Activated naive CD4-positive, alpha-beta T cell treated with anti-CD3 and anti-CD28 coated beads for 36 hours (primary cell): ENCODE data around the gene RBM6. TPM values are rescaled to one million over a fixed set of nuclear protein-coding genes. Genes with fewer than 3 reads are reported as not detected.

Experiments
- CTCF ChIA-PET: fragments of 350-600 bp; sonication (Branson Sonifier 250); formaldehyde crosslinking; loops from one replicate; lab custom pipeline; 2021; ENCODE audit warnings: antibody characterized with exemption; lab: Charles Lee
- DNase-seq: peaks from one replicate; pipeline ENCODE4 v3.0.0-alpha.2; 2020
- H3K27ac Mint-ChIP-seq: one replicate; pipeline ENCODE4 v1.8.0; 2021; ENCODE audit warnings: mild to moderate bottlenecking, mixed read lengths
- H3K27me3 Mint-ChIP-seq: one replicate; pipeline ENCODE4 v1.8.0; 2021; ENCODE audit warnings: low read depth, mixed read lengths
- H3K36me3 Mint-ChIP-seq: one replicate; pipeline ENCODE4 v1.8.0; 2021; ENCODE audit warnings: low read depth, mixed read lengths
- H3K4me1 Mint-ChIP-seq: one replicate; pipeline ENCODE4 v1.8.0; 2021; ENCODE audit warnings: low read depth, mixed read lengths
- H3K4me3 Mint-ChIP-seq: one replicate; pipeline ENCODE4 v1.8.0; 2021; ENCODE audit warnings: mild to moderate bottlenecking, moderate library complexity, mixed read lengths
- H3K9me3 Mint-ChIP-seq: one replicate; pipeline ENCODE4 v1.8.0; 2021; ENCODE audit warnings: mixed read lengths
- intact Hi-C: fragments of 100-400 bp; cut with micrococcal nuclease; formaldehyde crosslinking; loops from one replicate; pipeline ENCODE4 v1.15.1; 2023
- total RNA-seq, 2 experiments: library from RNA; stranded (reverse); gene quantifications; one replicate each; pipeline ENCODE4 v1.2.3, GENCODE V29; 2021

The RBM6 gene
- total RNA-seq, 2 experiments from 2014 or later = 89.1 to 98.2 TPM

DNA sequence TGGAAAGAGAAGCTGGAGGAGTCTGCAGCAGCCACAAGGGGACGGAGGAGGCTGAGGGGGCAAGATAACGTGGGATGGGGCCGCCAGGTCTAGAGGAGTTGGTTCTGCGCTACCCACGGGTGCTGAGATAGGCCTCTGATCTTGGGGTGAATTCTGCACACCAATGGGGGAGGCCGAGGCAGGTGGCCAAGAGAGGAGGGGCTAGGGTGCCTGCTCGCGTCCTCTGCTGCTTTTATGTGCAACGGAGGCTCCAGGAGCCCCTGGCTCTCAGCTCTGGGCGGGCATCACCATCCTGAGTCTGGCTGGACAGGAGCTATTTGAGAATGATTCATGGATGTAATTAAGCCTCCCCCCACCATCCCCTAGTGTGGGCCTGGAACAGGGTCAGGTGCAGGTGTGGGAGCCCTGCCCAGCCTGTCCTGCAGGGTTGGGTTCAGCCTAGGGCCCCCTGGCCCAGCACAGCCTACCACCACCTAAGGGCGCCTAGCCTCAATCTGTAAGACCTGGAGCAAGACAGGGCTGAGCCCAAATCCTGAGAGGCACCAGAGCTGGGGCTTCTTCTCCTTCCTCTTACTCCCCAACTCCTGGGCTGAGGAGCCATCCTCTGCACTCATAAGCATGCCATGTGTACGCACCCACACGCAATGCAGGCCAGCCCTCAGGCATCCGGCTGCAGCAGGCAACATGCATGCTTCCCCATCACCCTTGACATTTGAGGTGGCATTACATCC lies 182.9 kb downstream of the RBM6 start:
- Mint-ChIP-seq H3K27me3 (no peaks in the 10 kb centered on the region), H3K36me3 (peaks cover 9% of the 10 kb centered on the region), H3K27ac (no peak overlapping the region), H3K9me3 (no peaks in the 10 kb centered on the region), H3K4me1 (no peaks in the 10 kb centered on the region), H3K4me3 (no peak overlapping the region)
- CTCF ChIA-PET = interaction anchor here (0.6 to 3.3 kb wide), 8 partner anchors 15 to 148 kb away, joined by 3 to 13 read pairs (median 4); partner anchors contain the start of gene GNAT1
- no peak for DNase-seq
- intact Hi-C loops = no loop called here

DNA sequence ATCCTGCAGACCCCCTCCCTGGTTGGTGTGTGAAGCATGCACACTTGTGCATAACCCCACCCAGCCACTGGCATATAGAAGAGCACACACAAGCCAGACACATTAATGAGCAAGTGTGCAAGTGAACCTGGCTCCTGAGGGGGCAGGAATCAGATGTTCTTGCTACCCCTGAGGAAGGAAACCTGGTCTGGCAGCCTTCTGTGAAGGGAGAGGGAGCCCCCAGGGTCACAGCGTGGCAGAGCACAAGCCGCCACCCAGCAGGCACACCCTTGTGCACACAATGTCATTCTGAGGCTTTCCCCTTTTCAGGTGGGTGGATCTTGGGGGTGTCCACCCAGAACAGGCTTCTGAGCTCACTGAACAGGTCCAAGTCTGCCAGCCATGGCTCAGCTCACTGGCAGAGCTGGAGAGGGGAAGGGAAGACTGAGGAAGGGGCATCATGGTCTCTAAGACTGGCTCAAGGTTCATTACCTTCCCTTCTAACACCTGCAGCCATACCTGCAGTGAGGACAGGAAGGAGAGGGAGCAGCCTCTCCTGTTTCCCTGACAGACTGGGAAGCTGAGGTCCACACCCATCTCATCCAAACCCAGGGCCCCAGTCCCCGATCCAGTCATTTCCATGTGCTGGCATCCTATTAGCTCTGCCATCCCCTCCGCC lies 183.6 kb downstream of the RBM6 start:
- H3K36me3 Mint-ChIP-seq = peaks cover 4% of the 10 kb centered on the region
- H3K4me3 Mint-ChIP-seq = no peak overlapping the region
- no peaks in the 10 kb centered on the region for H3K4me1 Mint-ChIP-seq
- intact Hi-C loops = no loop called here
- no peak overlapping the region for H3K27ac Mint-ChIP-seq
- no peak for DNase-seq
- no peaks in the 10 kb centered on the region for H3K27me3 Mint-ChIP-seq
- CTCF ChIA-PET = interaction anchor here (1.5 to 3.3 kb wide), 3 partner anchors 15 to 68 kb away, joined by 4 to 13 read pairs (median 10); partner anchors contain the start of gene GNAT1
- no peaks in the 10 kb centered on the region for H3K9me3 Mint-ChIP-seq

DNA sequence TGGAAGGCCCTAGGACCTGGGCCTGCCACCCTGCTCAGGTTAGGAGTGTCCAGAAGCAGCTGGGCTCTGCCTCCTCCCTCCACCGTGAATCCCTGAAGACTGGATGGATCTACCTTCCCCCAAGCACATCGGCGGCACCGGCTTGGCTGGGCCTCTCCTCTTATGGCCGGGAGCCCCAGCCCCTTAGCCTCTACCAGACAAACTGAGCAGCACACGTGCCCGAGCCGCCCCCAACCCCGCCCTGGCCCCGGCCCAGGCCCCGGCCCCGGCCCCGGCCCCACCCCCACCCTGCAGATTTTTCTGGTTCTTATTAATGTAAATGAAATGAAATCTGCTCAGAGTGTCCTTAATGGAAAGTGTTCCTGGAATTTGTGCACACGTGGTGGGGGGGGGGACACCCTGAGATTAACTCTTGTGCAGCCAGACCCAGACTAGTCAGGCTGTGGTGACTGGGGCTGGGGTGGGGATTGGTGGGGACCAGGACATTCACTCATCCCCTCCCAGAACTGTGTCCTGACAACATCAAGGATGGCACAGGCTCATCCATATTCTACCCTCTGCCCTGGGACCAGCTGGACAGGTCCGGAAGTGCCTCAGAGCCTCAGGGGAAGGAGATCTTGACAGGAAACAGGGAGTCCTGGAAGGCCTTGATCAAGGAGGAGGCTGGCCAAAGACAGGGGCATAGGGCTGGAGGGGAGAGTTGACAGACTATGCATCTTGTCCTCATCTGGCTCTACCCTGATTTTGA lies 184.3 kb downstream of the RBM6 start:
- no peaks in the 10 kb centered on the region for H3K27me3 Mint-ChIP-seq
- H3K4me1 Mint-ChIP-seq = no peaks in the 10 kb centered on the region
- no peaks in the 10 kb centered on the region for H3K9me3 Mint-ChIP-seq
- no peak overlapping the region for H3K27ac Mint-ChIP-seq
- intact Hi-C loops = no loop called here
- H3K36me3 Mint-ChIP-seq = no peaks in the 10 kb centered on the region
- CTCF ChIA-PET = no interaction called here
- no peak overlapping the region for H3K4me3 Mint-ChIP-seq
- no peak for DNase-seq

DNA sequence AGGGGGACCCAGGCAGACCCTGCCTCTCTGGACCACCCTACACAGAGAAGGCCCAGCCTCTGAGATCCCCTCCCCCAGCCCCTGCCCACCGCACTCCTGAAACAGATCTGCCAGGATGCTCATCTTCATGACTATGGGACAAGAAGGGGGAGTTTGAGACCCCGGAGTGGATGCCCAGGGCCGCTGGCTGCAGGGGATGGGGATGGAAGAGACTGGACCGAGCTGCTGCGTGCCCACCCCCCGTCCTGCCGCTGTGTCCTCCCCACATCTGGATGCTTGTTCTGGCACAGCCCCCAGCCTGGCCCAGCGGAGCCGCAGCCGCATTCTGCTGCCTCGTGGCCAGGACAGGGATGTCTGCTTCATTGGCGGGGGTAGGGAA lies 184.8 kb downstream of the RBM6 start:
- Mint-ChIP-seq H3K36me3 (no peaks in the 10 kb centered on the region), H3K4me3 (no peak overlapping the region), H3K9me3 (no peaks in the 10 kb centered on the region), H3K27ac (no peak overlapping the region), H3K27me3 (no peaks in the 10 kb centered on the region), H3K4me1 (no peaks in the 10 kb centered on the region)
- DNase-seq = no peak
- CTCF ChIA-PET = interaction anchor here (0.6 kb wide), 1 partner anchor 949 kb away, joined by 3 read pairs; no protein-coding TSS in a partner anchor
- intact Hi-C loops = no loop called here

- DNase-seq = no peak
- Mint-ChIP-seq H3K4me3 (no peak overlapping the region), H3K27ac (no peak overlapping the region), H3K36me3 (no peaks in the 10 kb centered on the region), H3K9me3 (no peaks in the 10 kb centered on the region), H3K27me3 (no peaks in the 10 kb centered on the region), H3K4me1 (no peaks in the 10 kb centered on the region)
- CTCF ChIA-PET = interaction anchor here (0.6 kb wide), 1 partner anchor 950 kb away, joined by 3 read pairs; no protein-coding TSS in a partner anchor
- intact Hi-C loops = no loop called here
Measured at GRCh38 chr3:50125541-50126286, 185.8 kb downstream of the RBM6 start.

GRCh38 chr3:50126287-50127211 lies 186.6 kb downstream of the RBM6 start:
- Mint-ChIP-seq H3K27ac (no peak overlapping the region), H3K4me1 (no peaks in the 10 kb centered on the region), H3K36me3 (no peaks in the 10 kb centered on the region), H3K9me3 (no peaks in the 10 kb centered on the region), H3K27me3 (no peaks in the 10 kb centered on the region), H3K4me3 (no peak overlapping the region)
- CTCF ChIA-PET = no interaction called here
- intact Hi-C loops = no loop called here
- no peak for DNase-seq

Other genes with a start within 250 kb of the RBM6 start
- gene AMIGO3, start 220.5 kb upstream of the RBM6 start, total RNA-seq = not detected
- gene GMPPB, start 216.2 kb upstream of the RBM6 start, total RNA-seq = 10 to 100 TPM; 25.6 to 27.4 TPM
- gene IP6K1, start 153.6 kb upstream of the RBM6 start, total RNA-seq = 10 to 100 TPM; 18.3 to 20.3 TPM
- gene CDHR4, start 140.3 kb upstream of the RBM6 start, total RNA-seq = not detected
- gene INKA1, start 136.9 kb upstream of the RBM6 start, total RNA-seq = under 1 TPM; 0.33 to 0.37 TPM
- 10 to 100 TPM; 93.5 to 97.7 TPM for gene UBA7, start 126.2 kb upstream of the RBM6 start, total RNA-seq
- 10 to 100 TPM; 21.5 to 25.7 TPM for gene TRAIP, start 83.6 kb upstream of the RBM6 start, total RNA-seq
- under 1 TPM; 0.69 to 0.86 TPM for gene CAMKV, start 70.2 kb upstream of the RBM6 start, total RNA-seq
- gene MST1R, start 36.3 kb upstream of the RBM6 start, total RNA-seq = under 1 TPM; 0.27 to 0.41 TPM
- gene MON1A, start 10.3 kb upstream of the RBM6 start, total RNA-seq = 1 to 10 TPM; 5.4 to 5.9 TPM
- gene RBM5, start 148.8 kb downstream of the RBM6 start, total RNA-seq = 100 to 1,000 TPM; 124 to 129 TPM
- gene SEMA3F, start 215.2 kb downstream of the RBM6 start, total RNA-seq = not detected